ENCODE measurements around the gene STK11. TPM values are rescaled to one million over a fixed set of nuclear protein-coding genes. Genes with fewer than 3 reads are reported as not detected.
"Not testable (repeated sequence)": the region's sequence is repeated elsewhere in the genome, so short reads cannot be mapped to it uniquely, and the experiment has no call there.

Gene STK11
- total and polyA plus RNA-seq, 5 donors from 2014 or later = 11.9 to 71.4 (median 22.0) TPM

DNA sequence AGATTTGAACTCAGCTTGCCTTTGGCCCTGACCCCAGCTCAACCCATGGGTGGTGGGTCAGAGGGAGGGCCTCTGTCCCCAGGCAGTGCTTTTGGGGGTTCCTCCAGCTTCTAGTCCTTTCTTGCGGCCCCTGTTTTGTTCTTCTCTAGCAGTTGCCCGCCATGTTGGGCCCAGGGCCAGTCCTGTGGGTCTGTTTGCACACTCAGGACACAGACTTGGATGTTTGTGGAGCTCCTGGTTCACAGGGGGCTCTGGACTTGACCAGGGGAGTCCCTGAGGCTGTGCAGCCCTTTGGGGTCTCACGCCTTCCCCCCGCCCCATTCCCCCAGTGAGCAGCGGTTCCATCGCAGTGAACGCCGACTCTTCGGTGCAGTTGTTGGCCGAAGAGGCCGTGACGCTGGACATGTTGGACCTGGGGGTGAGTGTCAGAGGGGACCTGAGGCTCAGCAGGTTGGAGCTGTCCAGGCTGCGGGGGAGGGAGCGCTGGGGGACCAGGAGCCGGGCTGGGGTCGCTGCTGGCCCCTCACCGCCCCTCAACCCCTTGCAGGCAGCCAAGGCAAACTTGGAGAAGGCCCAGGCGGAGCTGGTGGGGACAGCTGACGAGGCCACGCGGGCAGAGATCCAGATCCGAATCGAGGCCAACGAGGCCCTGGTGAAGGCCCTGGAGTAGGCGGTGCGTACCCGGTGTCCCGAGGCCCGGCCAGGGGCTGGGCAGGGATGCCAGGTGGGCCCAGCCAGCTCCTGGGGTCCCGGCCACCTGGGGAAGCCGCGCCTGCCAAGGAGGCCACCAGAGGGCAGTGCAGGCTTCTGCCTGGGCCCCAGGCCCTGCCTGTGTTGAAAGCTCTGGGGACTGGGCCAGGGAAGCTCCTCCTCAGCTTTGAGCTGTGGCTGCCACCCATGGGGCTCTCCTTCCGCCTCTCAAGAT is 38.5 kb downstream of the STK11 start:
- H3K4me3 Mint-ChIP-seq = peak overlapping the region; percentile 61 to 96 (median 86)
- H3K27ac Mint-ChIP-seq = peak overlapping the region in 2 of 3 donors; percentile 86 to 93
- ATAC-seq (ENCODE audit: low read depth in 2 of 2) (peak; percentile 38 to 47), DNase-seq (peak; percentile 75 to 87 (median 87))
- H3K36me3 Mint-ChIP-seq = no peaks in the 10 kb centered on the region
- H3K27me3 Mint-ChIP-seq = peaks cover 12% of the 10 kb centered on the region
- peaks cover 0 to 38% (median 15%) of the 10 kb centered on the region in 4 donors for H3K4me1 Mint-ChIP-seq
- no peaks in the 10 kb centered on the region for H3K27me3 ChIP-seq (ENCODE audit: control insufficient read depth, insufficient read depth, low read length)
- peaks cover 0 to 3% (median 0%) of the 10 kb centered on the region in 7 donors for H3K9me3 Mint-ChIP-seq
- H3K4me3 ChIP-seq (ENCODE audit: low read depth, low read length) = no peak overlapping the region
- H3K9me3 ChIP-seq (ENCODE audit: control insufficient read depth in 2 of 2, low read length in 2 of 2) = no peaks in the 10 kb centered on the region
- H3K4me1 ChIP-seq (ENCODE audit: control insufficient read depth, insufficient read depth, low read length, poor library complexity, severe bottlenecking) = peaks cover 54% of the 10 kb centered on the region
- H3K36me3 ChIP-seq (ENCODE audit: control insufficient read depth, insufficient read depth, low read length) = no peaks in the 10 kb centered on the region
- H3K27ac ChIP-seq (ENCODE audit: insufficient read depth, low read length, poor library complexity, severe bottlenecking) = peak overlapping the region; percentile 57

- Histone ChIP-seq H3K9me3 (ENCODE audit: control insufficient read depth in 2 of 2, low read length in 2 of 2) (no peaks in the 10 kb centered on the region), H3K4me1 (ENCODE audit: control insufficient read depth, insufficient read depth, low read length, poor library complexity, severe bottlenecking) (peaks cover 51% of the 10 kb centered on the region), H3K4me3 (ENCODE audit: low read depth, low read length) (no peak overlapping the region), H3K27me3 (ENCODE audit: control insufficient read depth, insufficient read depth, low read length) (no peaks in the 10 kb centered on the region), H3K27ac (ENCODE audit: insufficient read depth, low read length, poor library complexity, severe bottlenecking) (peak overlapping the region; percentile 57), H3K36me3 (ENCODE audit: control insufficient read depth, insufficient read depth, low read length) (no peaks in the 10 kb centered on the region)
- peaks cover 0 to 3% (median 0%) of the 10 kb centered on the region in 7 donors for H3K9me3 Mint-ChIP-seq
- H3K27ac Mint-ChIP-seq = peak overlapping the region in 2 of 3 donors; percentile 86 to 93
- peaks cover 0 to 32% (median 10%) of the 10 kb centered on the region in 4 donors for H3K4me1 Mint-ChIP-seq
- H3K27me3 Mint-ChIP-seq = peaks cover 5% of the 10 kb centered on the region
- ATAC-seq (ENCODE audit: low read depth in 2 of 2) (no peak), DNase-seq (no peak)
- peak overlapping the region; percentile 61 to 90 (median 82) for H3K4me3 Mint-ChIP-seq
- no peaks in the 10 kb centered on the region for H3K36me3 Mint-ChIP-seq
These were observed 39.3 kb downstream of the STK11 start for GRCh38 chr19:1244693-1245451.

DNA sequence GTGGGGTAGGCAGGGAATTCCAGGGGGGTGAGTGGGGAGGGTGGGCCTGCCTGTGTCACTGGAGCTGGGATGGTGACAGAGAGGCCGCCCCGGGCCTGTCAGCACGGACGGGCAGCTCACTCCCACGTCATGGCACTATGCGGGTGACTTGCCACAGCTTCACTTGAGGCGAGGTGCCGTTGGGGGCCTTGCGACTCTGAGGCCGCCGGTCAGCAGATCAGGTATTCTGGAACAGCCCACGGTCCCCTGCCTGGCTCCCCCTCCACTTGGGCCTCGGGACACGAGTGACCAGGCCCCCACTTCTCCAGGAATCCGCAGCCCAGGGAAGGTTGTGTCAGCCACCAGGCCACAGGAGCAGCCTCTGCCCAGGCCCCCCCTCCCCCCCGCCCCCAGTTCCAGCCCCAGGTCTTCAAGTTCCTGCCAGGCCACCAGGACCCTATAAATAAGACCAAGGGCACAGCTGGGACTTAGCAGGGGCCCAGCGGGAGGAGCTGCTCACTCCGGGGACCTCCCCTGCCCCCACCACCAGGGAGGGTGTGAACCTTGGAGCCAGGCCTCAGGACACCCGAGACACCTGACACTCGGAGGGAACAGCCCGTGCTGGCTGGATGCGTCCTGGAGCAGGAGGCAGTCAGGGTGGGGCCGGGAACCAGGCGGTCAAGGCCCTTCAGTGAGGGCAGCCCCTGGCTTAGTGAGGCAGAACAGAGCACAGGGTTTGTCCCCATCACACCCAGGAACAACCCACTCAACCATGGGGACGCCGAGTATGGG is 40.1 kb downstream of the STK11 start:
- DNase-seq (no peak), ATAC-seq (ENCODE audit: low read depth in 2 of 2) (no peak)
- Mint-ChIP-seq H3K9me3 (peaks cover 0 to 3% (median 0%) of the 10 kb centered on the region in 7 donors), H3K4me3 (peak overlapping the region in 1 of 4 donors; percentile 54), H3K4me1 (peaks cover 0 to 32% (median 10%) of the 10 kb centered on the region in 4 donors), H3K36me3 (no peaks in the 10 kb centered on the region), H3K27me3 (peaks cover 5% of the 10 kb centered on the region), H3K27ac (peak overlapping the region in 1 of 3 donors; percentile 52)
- H3K9me3 ChIP-seq (ENCODE audit: control insufficient read depth in 2 of 2, low read length in 2 of 2) = no peaks in the 10 kb centered on the region
- H3K4me1 ChIP-seq (ENCODE audit: control insufficient read depth, insufficient read depth, low read length, poor library complexity, severe bottlenecking) = peaks cover 45% of the 10 kb centered on the region
- no peaks in the 10 kb centered on the region for H3K27me3 ChIP-seq (ENCODE audit: control insufficient read depth, insufficient read depth, low read length)
- H3K36me3 ChIP-seq (ENCODE audit: control insufficient read depth, insufficient read depth, low read length) = no peaks in the 10 kb centered on the region
- no peak overlapping the region for H3K27ac ChIP-seq (ENCODE audit: insufficient read depth, low read length, poor library complexity, severe bottlenecking)
- H3K4me3 ChIP-seq (ENCODE audit: low read depth, low read length) = no peak overlapping the region

DNA sequence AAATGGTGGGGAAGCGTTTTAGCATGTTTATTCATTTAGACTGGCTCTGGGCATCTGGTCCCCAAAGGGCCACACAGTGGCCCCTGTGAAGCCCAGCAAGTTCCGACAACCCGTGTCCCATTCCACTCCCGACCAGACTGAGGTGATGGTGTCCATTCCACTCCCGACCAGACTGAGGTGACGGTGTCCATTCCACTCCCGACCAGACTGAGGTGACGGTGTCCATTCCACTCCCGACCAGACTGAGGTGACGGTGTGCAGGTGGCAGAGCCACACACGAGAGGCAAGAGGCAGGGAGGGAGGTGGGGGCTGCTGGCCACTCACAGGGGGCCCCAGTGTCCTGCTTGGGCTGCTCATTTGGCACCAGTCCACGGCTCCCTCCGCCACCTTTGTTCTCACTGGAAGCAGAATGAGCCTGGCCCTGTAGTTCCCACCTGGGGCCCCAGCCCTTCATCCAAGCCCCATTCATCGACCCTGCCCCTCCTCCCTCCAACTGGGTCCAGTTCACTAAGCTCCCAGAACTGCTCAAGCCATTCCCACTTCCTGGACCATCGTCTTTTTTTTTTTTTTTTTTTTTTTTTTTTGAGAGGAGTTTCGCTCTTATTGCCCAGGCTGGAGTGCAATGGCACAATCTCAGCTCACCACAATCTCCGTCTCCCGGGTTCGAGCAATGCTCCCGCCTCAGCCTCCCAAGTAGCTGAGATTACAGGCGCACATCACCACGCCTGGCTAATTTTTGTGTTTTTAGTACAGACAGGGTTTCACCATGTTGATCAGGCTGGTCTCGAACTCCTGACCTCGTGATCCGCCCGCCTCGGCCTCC is 40.9 kb downstream of the STK11 start:
- not testable (repeated sequence) for H3K36me3 Mint-ChIP-seq; H3K9me3 ChIP-seq (ENCODE audit: control insufficient read depth in 2 of 2, low read length in 2 of 2); DNase-seq; H3K9me3 Mint-ChIP-seq; H3K27me3 Mint-ChIP-seq; H3K27ac Mint-ChIP-seq; H3K27me3 ChIP-seq (ENCODE audit: control insufficient read depth, insufficient read depth, low read length); H3K36me3 ChIP-seq (ENCODE audit: control insufficient read depth, insufficient read depth, low read length); ATAC-seq (ENCODE audit: low read depth in 2 of 2); H3K27ac ChIP-seq (ENCODE audit: insufficient read depth, low read length, poor library complexity, severe bottlenecking); H3K4me3 ChIP-seq (ENCODE audit: low read depth, low read length)
- Mint-ChIP-seq H3K4me3 (peak overlapping the region; percentile 41 to 58 (median 56)), H3K4me1 (peaks cover 0 to 25% (median 8%) of the 10 kb centered on the region in 4 donors)
- peaks cover 40% of the 10 kb centered on the region for H3K4me1 ChIP-seq (ENCODE audit: control insufficient read depth, insufficient read depth, low read length, poor library complexity, severe bottlenecking)

DNA sequence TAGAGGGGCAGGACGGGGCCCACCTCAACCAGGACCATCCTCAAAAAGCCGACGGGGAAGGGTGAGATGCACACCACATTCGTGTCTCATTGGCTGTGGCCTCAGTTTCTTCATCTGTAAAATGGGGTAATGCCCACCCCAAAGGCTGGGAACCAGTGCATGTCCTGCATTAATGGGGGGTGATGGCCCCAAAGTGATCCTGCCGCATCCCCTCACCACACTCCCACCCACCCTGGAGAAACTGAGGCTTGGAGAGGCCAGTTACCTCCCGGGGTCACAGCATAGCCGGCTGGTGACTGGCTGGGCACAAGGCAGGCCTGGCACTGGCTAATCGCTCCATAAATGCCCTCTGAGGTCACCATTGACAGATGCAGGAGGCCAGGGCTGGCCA is 42.2 kb downstream of the STK11 start:
- H3K27ac Mint-ChIP-seq = peak overlapping the region in 1 of 3 donors; percentile 9
- H3K27me3 Mint-ChIP-seq = no peaks in the 10 kb centered on the region
- peaks cover 0 to 18% (median 7%) of the 10 kb centered on the region in 4 donors for H3K4me1 Mint-ChIP-seq
- H3K36me3 ChIP-seq (ENCODE audit: control insufficient read depth, insufficient read depth, low read length) = no peaks in the 10 kb centered on the region
- DNase-seq (no peak), ATAC-seq (ENCODE audit: low read depth in 2 of 2) (no peak)
- H3K9me3 ChIP-seq (ENCODE audit: control insufficient read depth in 2 of 2, low read length in 2 of 2) = no peaks in the 10 kb centered on the region
- H3K36me3 Mint-ChIP-seq = no peaks in the 10 kb centered on the region
- H3K27me3 ChIP-seq (ENCODE audit: control insufficient read depth, insufficient read depth, low read length) = no peaks in the 10 kb centered on the region
- H3K4me3 Mint-ChIP-seq = peak overlapping the region in 3 of 4 donors; percentile 46 to 57 (median 54)
- peak overlapping the region; percentile 97 for H3K27ac ChIP-seq (ENCODE audit: insufficient read depth, low read length, poor library complexity, severe bottlenecking)
- H3K4me3 ChIP-seq (ENCODE audit: low read depth, low read length) = no peak overlapping the region
- H3K9me3 Mint-ChIP-seq = peaks cover 0 to 2% (median 0%) of the 10 kb centered on the region in 7 donors
- H3K4me1 ChIP-seq (ENCODE audit: control insufficient read depth, insufficient read depth, low read length, poor library complexity, severe bottlenecking) = peaks cover 47% of the 10 kb centered on the region

DNA sequence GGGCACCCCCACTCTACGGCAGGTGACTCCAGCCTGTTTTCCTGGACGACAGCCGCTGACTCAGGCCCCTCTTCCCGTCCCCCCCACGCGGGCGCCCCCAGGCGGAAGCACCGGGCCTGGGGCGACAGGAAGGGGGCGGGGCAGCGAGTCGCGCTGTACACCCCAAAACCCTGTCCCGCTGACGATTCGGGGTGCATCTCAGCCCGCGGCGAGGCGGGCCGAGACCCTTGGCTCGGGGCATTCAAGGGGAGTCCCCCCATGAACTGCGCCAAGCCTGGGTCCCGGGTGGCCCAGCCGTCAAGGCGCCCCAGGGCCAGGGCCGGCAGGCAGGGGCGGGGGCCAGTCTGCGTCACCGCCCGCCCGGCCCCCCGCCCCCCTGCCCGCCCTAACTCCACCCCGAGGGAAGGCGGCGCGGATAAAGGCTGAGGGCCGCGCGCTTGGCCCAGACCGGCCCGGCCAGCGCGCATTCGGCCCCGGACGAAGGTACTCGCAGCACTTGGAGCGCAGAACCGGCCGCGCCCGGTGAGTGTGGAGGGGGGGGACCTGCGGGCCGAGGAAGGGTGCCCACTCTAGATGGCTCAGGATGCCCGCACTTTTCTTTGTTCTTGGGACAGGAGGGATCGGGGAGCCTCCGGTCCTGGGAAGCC is 42.7 kb downstream of the STK11 start, which contains the start of gene MIDN:
MIDN (plus strand) TSS at position 445 of the 647 bp plus-strand sequence. CDS start 1,714 bp downstream, outside the sequence.
- no peaks in the 10 kb centered on the region for H3K9me3 ChIP-seq (ENCODE audit: control insufficient read depth in 2 of 2, low read length in 2 of 2)
- Mint-ChIP-seq H3K9me3 (peaks cover 0 to 2% (median 0%) of the 10 kb centered on the region in 7 donors), H3K27ac (peak within 1 kb of the TSS in 2 of 3 donors; percentile 59 to 74), H3K4me1 (peaks cover 0 to 14% (median 7%) of the 10 kb centered on the region in 4 donors), H3K36me3 (no peaks in the 10 kb centered on the region), H3K4me3 (peak within 1 kb of the TSS; percentile 72 to 100 (median 75)), H3K27me3 (no peaks in the 10 kb centered on the region)
- no peak within 1 kb of the TSS for H3K4me3 ChIP-seq (ENCODE audit: low read depth, low read length)
- ATAC-seq (ENCODE audit: low read depth in 2 of 2) (peak; percentile 3 to 5), DNase-seq (peak; percentile 73 to 80 (median 76))
- H3K27me3 ChIP-seq (ENCODE audit: control insufficient read depth, insufficient read depth, low read length) = no peaks in the 10 kb centered on the region
- H3K27ac ChIP-seq (ENCODE audit: insufficient read depth, low read length, poor library complexity, severe bottlenecking) = peak within 1 kb of the TSS; percentile 97
- no peaks in the 10 kb centered on the region for H3K36me3 ChIP-seq (ENCODE audit: control insufficient read depth, insufficient read depth, low read length)
- peaks cover 49% of the 10 kb centered on the region for H3K4me1 ChIP-seq (ENCODE audit: control insufficient read depth, insufficient read depth, low read length, poor library complexity, severe bottlenecking)

Measured in CD4-positive, CD25-positive, alpha-beta regulatory T cell (primary cell).